GM08714 (cell line): ENCODE results near the gene UNC5C.

Experiments used
- H3K4me3 ChIP-seq: fragments of 200-500 bp; sonication (Bioruptor generic); 2 replicates; pipeline ENCODE4 v1.5.1; 2014; ENCODE audit warnings: mild to moderate bottlenecking, low read length, inconsistent platforms
- ZNF274 ChIP-seq: IDR thresholded peaks from 2 replicates; pipeline ENCODE4 v1.6.1; 2012; ENCODE audit warnings: mild to moderate bottlenecking, low read depth, low read length

UNC5C gene

DNA sequence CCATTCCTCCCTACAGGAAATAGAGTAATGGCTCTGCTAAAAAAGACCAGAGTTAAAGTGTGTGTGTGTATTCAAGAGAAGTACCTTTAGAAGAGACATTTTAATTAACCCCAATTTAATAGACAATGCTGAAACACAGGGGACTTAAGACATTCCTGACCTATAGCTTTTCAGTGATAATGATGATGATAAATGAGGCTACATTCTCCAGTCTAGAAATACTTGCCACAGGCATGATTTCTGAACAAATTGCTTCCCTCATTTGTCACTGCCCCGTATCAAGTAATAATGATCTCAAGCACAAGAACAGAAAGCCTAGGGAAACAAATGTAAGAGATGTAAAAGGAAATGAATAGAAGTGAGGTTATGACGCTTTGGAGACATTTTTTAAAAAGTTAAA, 117.1 kb downstream of the UNC5C start:
- no peak for TF ChIP-seq ZNF274
- H3K4me3 ChIP-seq, result no peak overlapping the region

GRCh38 chr4:95429416-95429815, 119.4 kb downstream of the UNC5C start:
- no peak overlapping the region for H3K4me3 ChIP-seq
- TF ChIP-seq ZNF274, result no peak

DNA sequence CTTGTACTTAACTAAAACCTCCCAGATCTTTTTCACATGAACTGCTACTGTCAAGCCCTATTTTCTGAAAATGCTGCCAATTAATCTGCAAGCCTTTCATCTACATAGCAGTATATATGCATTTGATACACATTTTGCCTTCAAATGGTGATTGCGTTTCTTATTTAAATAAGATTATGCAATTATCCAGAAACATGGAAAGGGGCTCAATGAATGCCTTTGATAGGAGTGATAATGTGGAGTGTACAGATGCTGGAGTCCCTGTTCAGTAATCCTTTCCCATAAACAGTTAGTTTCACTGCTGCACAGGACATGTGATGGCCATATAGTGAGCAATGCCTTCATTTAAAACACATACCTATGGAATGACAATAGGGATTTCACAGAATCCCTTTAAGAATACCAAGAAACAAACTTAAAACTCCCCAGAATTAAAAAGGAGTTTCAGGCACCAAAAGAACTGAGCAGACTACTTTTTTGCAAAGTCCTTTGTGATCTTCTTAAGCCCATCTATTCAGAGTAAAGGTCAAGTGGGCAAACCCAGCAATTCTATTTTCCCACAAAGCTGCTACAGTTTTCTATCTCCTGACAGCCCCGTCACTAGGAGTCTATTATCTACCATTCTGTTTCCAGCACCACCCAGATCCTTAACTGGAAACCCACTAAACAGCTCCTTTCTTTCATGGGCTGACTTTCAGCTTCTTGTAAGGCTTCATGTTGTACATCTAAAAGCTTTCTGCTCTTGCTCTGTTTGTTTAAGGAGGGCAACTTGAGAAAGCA, 120.3 kb downstream of the UNC5C start:
- no peak overlapping the region for H3K4me3 ChIP-seq
- no peak for TF ChIP-seq ZNF274

- no peak for TF ChIP-seq ZNF274
- peak overlapping the region; percentile 34; the same call in 1 of the 2 replicates for H3K4me3 ChIP-seq
Measured at GRCh38 chr4:95426455-95426854, 122.3 kb downstream of the UNC5C start.

DNA sequence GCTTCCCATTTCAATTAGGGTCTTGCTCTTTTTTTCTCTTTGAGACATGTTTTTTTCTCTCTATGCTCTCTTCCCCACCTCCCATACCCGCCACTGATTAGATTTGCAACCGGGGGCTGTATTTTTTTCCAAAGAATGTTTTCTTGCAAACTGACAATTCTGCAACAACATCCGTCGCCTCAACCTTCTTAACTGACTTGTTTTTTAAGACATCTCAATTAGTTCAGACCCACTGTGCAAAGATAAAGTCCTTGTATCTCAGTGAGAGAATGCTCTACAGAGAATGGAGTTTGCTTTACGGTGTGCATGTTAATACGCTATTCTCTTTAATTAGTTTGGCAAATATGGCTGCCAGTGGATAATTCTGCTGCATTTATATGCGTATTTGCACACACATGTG, 126.3 kb downstream of the UNC5C start:
- H3K4me3 ChIP-seq, result no peak overlapping the region
- TF ChIP-seq ZNF274, result no peak

- H3K4me3 ChIP-seq, result no peak overlapping the region
- no peak for TF ChIP-seq ZNF274
Measured at GRCh38 chr4:95421869-95422268, 126.9 kb downstream of the UNC5C start.

DNA sequence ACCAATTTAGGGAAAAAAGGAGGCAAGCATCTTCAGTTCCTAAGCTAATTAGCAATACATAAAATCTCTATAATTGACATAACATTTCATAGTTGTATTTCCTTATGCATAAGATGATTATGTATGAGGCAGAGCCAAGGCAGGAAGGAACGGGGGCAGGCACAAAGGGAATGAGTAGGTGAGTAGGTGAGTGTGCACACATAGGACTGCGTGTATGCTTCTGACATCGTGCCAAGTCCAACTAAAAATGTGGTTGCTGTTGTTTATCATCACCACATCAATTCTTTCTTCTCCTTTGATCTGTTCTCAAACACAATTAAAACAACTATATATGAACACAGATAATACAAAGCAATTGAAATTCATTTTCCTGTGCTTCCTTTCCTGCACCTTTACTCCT, 131.2 kb downstream of the UNC5C start:
- TF ChIP-seq ZNF274, result no peak
- no peak overlapping the region for H3K4me3 ChIP-seq

- no peak for TF ChIP-seq ZNF274
Measured at GRCh38 chr4:95415346-95415771, 133.4 kb downstream of the UNC5C start.

GRCh38 chr4:95411371-95412088, 137.2 kb downstream of the UNC5C start:
- no peak overlapping the region for H3K4me3 ChIP-seq

More at GRCh38 chr4:95415346-95415771, 133.4 kb downstream of the UNC5C start:
- no peak overlapping the region for H3K4me3 ChIP-seq

DNA sequence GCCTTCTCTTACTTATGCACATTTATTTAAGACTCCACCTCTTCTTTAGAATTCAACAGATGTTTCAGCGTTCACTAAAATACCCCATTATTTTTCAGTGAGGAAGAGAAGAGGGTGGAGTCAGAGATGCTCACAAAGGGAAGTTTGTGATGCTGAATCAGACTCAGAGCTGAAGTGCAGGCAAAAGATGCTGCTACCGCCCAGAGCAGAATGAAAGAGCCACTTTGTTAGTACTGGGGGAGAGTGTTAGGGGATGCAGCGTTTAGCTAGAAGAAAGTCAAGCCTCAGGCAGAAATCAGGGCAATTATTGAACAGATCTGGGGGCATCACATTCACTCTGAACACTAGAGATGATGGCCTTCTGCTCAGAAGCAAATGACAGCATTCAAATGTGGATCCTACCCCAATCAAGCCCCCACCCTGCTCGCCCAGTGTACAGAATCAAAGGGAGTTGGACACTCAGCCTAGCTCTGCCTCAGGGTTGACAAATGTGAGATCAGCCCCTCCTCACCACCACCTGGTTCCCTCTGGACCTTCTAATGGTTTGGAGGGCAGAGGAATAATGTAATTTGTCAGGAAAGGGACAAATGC, 138.3 kb downstream of the UNC5C start:
- no peak for TF ChIP-seq ZNF274
- H3K4me3 ChIP-seq, result no peak overlapping the region

More at GRCh38 chr4:95411371-95412088, 137.2 kb downstream of the UNC5C start:
- no peak for TF ChIP-seq ZNF274

DNA sequence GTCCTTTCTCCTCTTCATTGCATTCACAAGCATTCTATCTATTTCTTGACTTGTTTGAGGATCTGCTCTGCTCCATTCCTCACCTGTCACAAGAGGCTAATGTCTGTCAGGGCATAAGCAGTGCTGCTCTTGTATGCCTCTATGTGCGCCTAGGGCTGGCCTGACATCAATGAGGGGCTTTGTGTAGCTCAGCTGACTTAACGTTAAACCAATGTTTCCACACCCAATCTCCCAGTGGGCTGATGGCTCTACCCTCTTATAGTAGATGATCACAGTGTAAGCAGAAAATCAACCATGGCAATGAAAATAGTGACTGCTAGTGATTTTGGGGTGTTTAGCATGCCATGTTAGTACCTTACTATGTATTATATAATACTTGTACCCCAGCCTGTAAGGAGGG, 139.0 kb downstream of the UNC5C start:
- no peak for TF ChIP-seq ZNF274
- H3K4me3 ChIP-seq, result no peak overlapping the region

DNA sequence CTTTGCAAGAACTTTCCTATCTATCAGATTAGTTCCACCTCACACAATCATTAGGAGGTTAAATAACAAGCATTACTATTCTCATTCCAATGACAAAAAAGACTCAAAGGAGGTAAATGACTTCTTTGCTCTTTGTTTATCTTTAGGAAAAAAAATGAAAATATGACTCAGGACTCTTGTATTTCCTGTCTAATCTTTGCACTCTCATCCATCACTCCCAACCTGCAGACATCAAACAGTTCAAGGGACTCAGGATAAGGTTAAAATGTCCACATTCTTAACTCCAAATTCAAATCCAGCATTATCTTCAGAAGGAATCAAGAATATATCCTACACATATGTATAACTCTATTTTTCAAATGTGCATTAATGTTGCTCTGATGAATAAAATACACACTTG, 139.6 kb downstream of the UNC5C start:
- no peak overlapping the region for H3K4me3 ChIP-seq
- TF ChIP-seq ZNF274, result no peak

DNA sequence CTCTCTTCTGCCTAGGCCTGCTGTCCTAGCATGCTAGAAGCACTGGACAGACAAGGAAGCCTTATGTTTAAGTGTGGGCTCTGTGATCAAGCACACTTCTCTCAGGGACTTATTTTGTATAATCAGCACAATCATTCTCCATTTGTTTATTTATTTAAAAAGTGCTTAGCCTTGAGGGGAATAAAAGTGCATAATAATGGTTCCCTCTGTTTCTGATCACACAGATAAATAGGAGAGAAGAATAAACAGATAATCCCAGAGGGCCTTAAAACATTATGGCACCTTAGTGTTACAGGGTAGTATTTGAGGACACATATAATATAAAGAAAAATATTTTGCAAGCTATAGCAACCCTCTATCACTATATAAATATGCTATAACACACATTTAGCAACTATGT, 146.5 kb downstream of the UNC5C start:
- no peak for TF ChIP-seq ZNF274
- H3K4me3 ChIP-seq, result no peak overlapping the region

GRCh38 chr4:95398217-95398616, 150.6 kb downstream of the UNC5C start:
- no peak overlapping the region for H3K4me3 ChIP-seq
- no peak for TF ChIP-seq ZNF274
